ENCODE data around the gene MYH11.
"Not testable (repeated sequence)": the region's sequence is repeated elsewhere in the genome, so short reads cannot be mapped to it uniquely, and the experiment has no call there.

Gene MYH11

DNA sequence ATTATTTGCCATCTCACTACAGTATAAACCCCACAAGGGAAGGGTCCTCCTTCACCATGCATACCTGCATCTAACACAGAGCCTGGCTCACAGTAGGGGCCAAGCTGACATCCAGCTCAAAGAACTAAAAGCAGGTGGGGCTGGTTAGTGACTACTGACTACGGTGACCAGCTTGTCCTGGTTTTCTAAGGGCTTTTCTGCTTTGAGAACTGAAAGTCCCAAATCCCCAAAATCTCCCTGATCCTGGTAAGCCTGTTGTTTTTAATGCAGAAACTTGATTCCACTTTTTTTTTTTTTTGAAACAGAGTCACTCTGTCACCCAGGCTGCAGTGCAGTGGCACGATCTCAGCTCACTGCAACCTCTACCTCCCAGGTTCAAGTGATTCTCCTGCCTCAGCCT, 117.4 kb downstream of the MYH11 start:
- no peak for DNase-seq (ENCODE audit: low read depth)
- no peak overlapping the region for H3K4me3 ChIP-seq (ENCODE audit: control insufficient read depth, low read depth, low read length)
- TF ChIP-seq, protein P1, sequence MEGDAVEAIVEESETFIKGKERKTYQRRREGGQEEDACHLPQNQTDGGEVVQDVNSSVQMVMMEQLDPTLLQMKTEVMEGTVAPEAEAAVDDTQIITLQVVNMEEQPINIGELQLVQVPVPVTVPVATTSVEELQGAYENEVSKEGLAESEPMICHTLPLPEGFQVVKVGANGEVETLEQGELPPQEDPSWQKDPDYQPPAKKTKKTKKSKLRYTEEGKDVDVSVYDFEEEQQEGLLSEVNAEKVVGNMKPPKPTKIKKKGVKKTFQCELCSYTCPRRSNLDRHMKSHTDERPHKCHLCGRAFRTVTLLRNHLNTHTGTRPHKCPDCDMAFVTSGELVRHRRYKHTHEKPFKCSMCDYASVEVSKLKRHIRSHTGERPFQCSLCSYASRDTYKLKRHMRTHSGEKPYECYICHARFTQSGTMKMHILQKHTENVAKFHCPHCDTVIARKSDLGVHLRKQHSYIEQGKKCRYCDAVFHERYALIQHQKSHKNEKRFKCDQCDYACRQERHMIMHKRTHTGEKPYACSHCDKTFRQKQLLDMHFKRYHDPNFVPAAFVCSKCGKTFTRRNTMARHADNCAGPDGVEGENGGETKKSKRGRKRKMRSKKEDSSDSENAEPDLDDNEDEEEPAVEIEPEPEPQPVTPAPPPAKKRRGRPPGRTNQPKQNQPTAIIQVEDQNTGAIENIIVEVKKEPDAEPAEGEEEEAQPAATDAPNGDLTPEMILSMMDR (IDR thresholded peaks at IDR 0.05; ENCODE audit: control insufficient read depth, insufficient read depth, low read depth, low read length, missing control alignments): no peak

DNA sequence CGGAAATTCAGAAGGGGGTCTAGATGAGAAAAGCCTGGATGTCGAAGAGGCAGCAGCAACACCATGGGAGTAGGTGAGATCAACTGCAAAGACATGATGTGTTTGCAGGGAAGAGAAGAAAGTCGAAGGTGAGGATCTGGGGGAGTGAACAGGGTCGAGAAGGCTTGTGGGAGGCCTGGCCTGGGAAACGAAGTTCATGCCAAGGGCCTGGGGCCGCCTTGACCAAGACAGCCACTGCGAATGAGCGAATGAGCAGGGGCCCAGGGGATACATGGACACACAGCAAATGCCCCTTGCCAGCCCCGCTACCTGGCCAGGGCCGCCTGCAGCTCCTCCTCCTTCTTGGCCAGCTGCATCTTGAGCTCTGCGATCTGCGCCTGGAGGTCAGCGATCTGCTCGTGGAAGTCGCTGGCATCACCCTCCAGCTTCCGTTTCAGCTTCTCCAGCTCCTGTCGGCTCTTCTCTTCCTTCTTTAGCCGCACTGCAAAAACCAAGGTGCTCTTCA, 119.6 kb downstream of the MYH11 start:
- TF ChIP-seq, protein P1 (IDR thresholded peaks at IDR 0.05; ENCODE audit: control insufficient read depth, insufficient read depth, low read depth, low read length, missing control alignments): no peak
- H3K4me3 ChIP-seq (ENCODE audit: control insufficient read depth, low read depth, low read length): no peak overlapping the region
- DNase-seq (ENCODE audit: low read depth): no peak

DNA sequence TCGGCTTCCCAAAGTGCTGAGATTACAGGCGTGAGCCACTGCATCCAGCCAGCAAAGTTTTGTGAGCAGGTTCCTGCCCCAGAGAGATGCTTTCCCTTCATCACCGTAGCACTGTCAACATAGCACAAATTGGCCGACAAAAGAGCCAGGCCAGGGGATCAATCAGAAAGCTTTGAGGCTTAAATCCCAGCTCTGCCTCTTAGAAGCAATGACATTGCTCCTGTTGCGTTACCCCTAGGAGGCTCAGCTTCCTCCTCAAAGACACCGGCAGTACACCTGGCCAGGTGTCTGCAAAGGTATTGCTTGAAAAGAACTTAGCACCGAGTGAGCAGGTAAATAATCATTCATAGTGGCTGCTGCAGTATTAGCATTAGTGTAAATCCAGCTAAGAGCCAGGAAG, 120.3 kb downstream of the MYH11 start:
- TF ChIP-seq, protein P1 (IDR thresholded peaks at IDR 0.05; ENCODE audit: control insufficient read depth, insufficient read depth, low read depth, low read length, missing control alignments): no peak
- no peak for DNase-seq (ENCODE audit: low read depth)
- H3K4me3 ChIP-seq (ENCODE audit: control insufficient read depth, low read depth, low read length): no peak overlapping the region

DNA sequence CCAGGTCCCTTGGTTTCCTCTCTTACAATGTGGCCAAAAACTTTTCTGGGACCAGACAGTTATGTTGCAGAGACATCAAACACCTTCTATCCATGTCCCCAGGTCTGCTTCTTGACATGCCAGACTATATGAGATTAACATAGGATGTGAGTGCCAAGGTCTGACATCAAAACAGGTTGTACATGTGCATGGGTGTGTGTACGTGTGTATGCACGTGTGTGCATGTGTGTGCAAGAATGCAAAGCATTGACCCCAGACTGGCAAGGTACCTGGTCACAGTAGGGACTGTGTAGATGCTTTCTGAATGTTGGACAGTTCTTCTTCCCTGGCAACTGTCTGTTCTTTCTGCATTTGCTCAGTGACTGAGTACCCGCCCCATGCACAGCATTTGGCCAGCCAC, 121.2 kb downstream of the MYH11 start:
- no peak for DNase-seq (ENCODE audit: low read depth)
- H3K4me3 ChIP-seq (ENCODE audit: control insufficient read depth, low read depth, low read length): no peak overlapping the region
- TF ChIP-seq, protein P1 (IDR thresholded peaks at IDR 0.05; ENCODE audit: control insufficient read depth, insufficient read depth, low read depth, low read length, missing control alignments): no peak

DNA sequence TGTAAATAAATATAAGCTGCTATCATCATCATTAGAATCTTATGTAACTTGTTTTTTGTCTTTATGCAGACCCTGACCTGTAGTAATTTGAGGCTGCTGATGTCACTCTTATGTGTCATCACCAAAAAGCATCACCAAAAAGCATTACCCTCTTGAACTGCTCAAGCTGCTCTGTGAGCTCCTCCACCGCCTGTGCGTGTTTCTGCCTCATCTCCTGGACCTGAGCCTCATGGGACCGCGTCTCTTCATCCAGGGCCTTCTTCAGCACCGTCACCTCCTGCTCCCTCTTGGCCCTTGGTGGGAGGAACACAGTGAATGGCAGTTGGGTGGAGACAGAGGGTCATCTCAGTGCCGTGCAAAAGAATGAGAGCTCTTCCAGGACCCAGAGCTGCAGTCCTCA, 124.4 kb downstream of the MYH11 start:
- TF ChIP-seq, protein P1 (IDR thresholded peaks at IDR 0.05; ENCODE audit: control insufficient read depth, insufficient read depth, low read depth, low read length, missing control alignments): no peak
- DNase-seq (ENCODE audit: low read depth): no peak
- H3K4me3 ChIP-seq (ENCODE audit: control insufficient read depth, low read depth, low read length): no peak overlapping the region

DNA sequence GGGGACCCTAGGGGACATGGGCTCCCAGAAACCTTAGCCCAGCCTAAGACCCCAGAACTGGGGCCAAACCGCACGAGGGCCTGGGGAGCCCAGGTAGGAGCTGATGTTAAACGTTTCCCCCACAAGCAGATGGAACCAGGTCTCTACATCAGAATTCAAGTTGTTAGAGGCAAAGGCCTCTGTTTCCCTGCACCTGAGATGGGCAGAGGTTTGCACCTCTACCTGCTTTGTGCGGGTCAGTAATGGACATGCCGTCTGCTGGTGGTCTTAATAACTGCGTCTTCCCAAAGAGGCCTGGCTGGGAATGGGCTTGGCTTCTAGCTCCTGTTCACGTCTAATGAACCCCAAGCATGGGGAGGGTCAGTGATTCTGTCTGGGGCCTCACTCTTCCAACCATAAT, 127.7 kb downstream of the MYH11 start:
- no peak overlapping the region for H3K4me3 ChIP-seq (ENCODE audit: control insufficient read depth, low read depth, low read length)
- TF ChIP-seq, protein P1 (IDR thresholded peaks at IDR 0.05; ENCODE audit: control insufficient read depth, insufficient read depth, low read depth, low read length, missing control alignments): no peak
- DNase-seq (ENCODE audit: low read depth): no peak

DNA sequence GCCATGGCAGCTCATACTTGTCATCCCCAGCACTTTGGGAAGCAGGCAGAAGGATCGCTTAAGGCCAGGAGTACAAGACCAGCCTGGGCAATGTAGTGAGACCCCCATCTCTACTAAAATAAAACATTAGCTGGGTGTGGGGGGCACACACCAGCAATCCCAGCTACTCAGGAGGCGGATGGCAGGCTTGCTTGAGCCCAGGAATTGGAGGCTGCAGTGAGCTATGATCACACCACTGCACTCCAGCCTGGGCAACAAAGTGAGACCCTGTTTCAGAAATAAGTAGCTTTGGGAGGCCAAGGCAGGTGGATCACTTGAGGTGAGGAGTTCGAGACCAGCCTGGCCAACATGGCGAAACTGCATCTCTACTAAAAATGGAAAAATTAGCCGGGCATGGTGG, 129.1 kb downstream of the MYH11 start:
- not testable (repeated sequence) for H3K4me3 ChIP-seq (ENCODE audit: control insufficient read depth, low read depth, low read length)

More for the DNA sequence above, 129.1 kb downstream of the MYH11 start:
- DNase-seq (ENCODE audit: low read depth): not testable (repeated sequence)

All from AG09309 (cell line).